SK-N-SH treated with all-trans-retinoic acid at 6 μM for 48 hours (cell line): ENCODE measurements around the gene RASAL2.

Source experiments
- CSDC2 ChIP-seq: fragments of 250-450 bp; sonication (Bioruptor Pico); IDR thresholded peaks from 2 replicates; pipeline ENCODE4 v1.5.0; 2020; ENCODE audit warnings: mild to moderate bottlenecking, moderate library complexity
- ZFP30 ChIP-seq: fragments of 450-650 bp; formaldehyde crosslinking; IDR thresholded peaks from 2 replicates; pipeline ENCODE4 v1.5.0; 2022; ENCODE audit warnings: mild to moderate bottlenecking, moderate library complexity

DNA sequence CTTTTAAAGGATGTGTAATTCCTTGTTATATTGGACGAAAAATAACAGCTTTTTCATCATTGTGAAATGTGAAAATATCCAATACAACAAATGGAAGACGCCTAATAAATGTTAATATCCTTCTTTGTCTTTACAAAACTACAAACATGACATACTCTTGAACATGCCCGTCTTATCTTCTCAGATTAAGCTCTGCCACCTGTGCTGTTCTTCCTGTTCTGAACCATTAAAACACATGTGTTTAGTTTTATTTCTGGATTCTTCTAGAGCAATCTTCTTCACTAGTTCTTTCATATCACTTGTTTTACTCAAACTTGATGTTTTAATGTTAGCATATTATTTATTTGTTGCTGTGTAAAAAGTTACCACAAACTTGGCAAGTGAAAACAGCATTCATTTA is 255.9 kb downstream of the RASAL2 start:
- TF ChIP-seq CSDC2 (CRISPR knock-in tag), result no peak
- TF ChIP-seq ZFP30 (CRISPR knock-in tag), result no peak
